HG03520 (cell line): ENCODE results near the gene SRPX.

Experiments
- ATAC-seq: cut with Tn5 transposase; IDR thresholded peaks from one replicate; pipeline ENCODE4 v1.9.1; 2021; ENCODE audit warnings: mild to moderate bottlenecking, moderate library complexity; ENCODE audit not compliant: unreplicated experiment

The SRPX gene

GRCh38 chrX:38149016-38149415 is 71.7 kb downstream of the SRPX start:
- no peak for ATAC-seq

GRCh38 chrX:38142610-38143009 is 78.1 kb downstream of the SRPX start:
- ATAC-seq: no peak

GRCh38 chrX:38138900-38139299 is 81.8 kb downstream of the SRPX start:
- ATAC-seq: no peak

- no peak for ATAC-seq
Measured at GRCh38 chrX:38138157-38138891, 82.3 kb downstream of the SRPX start.

GRCh38 chrX:38129366-38129765 is 91.3 kb downstream of the SRPX start:
- ATAC-seq: no peak

- no peak for ATAC-seq
Measured at GRCh38 chrX:38127961-38128360, 92.7 kb downstream of the SRPX start.

- no peak for ATAC-seq
Measured at GRCh38 chrX:38126179-38126578, 94.5 kb downstream of the SRPX start.

GRCh38 chrX:38124000-38124399 is 96.7 kb downstream of the SRPX start:
- ATAC-seq: no peak

GRCh38 chrX:38117485-38117884 is 103.2 kb downstream of the SRPX start:
- ATAC-seq: no peak

GRCh38 chrX:38116706-38117105 is 104.0 kb downstream of the SRPX start:
- ATAC-seq: no peak

GRCh38 chrX:38112566-38112965 is 108.1 kb downstream of the SRPX start:
- no peak for ATAC-seq

GRCh38 chrX:38111196-38111595 is 109.5 kb downstream of the SRPX start:
- ATAC-seq: no peak

- no peak for ATAC-seq
Measured at GRCh38 chrX:38110231-38110630, 110.4 kb downstream of the SRPX start.

- no peak for ATAC-seq
Measured at GRCh38 chrX:38109042-38109898, 111.4 kb downstream of the SRPX start.

GRCh38 chrX:38108364-38108763 is 112.3 kb downstream of the SRPX start:
- ATAC-seq: no peak

- no peak for ATAC-seq
Measured at GRCh38 chrX:38106991-38107655, 113.5 kb downstream of the SRPX start.

GRCh38 chrX:38105216-38105725 is 115.4 kb downstream of the SRPX start:
- ATAC-seq: no peak

GRCh38 chrX:38103857-38104812 is 116.5 kb downstream of the SRPX start:
- peak; percentile 78 for ATAC-seq

- no peak for ATAC-seq
Measured at GRCh38 chrX:38102875-38103274, 117.8 kb downstream of the SRPX start.

- no peak for ATAC-seq
Measured at GRCh38 chrX:38102240-38102639, 118.4 kb downstream of the SRPX start.
